ENCODE measurements around the gene KCTD2. TPM values are rescaled to one million over a fixed set of nuclear protein-coding genes. Genes with fewer than 3 reads are reported as not detected.

Gene KCTD2
- total and polyA plus RNA-seq, 2 of the 13 experiments (the other 11 are each of a cell fraction or from before 2014, with no cell fraction given), result 28.3 to 32.6 TPM

DNA sequence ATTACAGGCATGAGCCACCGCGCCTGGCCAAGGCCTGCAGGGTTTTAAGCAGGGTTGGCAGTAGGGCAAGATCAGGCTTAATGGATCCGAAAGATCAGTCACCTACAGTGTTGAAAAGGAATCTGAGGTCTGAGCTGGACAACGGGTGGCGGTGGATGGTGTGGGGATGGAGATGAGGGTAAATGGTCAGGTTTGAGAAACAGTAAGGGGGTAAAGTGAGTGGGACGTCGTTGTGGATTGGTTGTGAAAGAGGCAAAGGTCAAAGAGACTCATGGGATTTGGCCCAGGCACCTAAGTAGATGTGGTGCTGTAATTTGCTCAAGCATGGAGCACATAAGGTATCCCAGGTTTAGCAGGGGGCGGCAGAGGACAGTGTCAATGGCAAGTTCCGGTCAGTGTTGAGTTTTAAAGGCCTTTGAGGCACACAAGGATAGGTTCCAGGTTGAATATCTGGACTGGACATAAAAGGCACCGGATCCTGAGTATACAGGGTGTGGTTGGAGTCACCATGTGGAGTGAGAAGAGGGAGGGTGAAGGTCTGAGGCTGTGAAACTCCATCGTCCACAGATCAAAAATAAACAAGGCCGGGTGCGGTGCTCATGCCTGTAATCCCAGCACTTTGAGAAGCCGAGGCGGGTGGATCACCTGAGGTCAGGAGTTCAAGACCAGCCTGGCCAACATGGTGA lies 39.6 kb downstream of the KCTD2 start (continued):
- TF ChIP-seq, protein P1, sequence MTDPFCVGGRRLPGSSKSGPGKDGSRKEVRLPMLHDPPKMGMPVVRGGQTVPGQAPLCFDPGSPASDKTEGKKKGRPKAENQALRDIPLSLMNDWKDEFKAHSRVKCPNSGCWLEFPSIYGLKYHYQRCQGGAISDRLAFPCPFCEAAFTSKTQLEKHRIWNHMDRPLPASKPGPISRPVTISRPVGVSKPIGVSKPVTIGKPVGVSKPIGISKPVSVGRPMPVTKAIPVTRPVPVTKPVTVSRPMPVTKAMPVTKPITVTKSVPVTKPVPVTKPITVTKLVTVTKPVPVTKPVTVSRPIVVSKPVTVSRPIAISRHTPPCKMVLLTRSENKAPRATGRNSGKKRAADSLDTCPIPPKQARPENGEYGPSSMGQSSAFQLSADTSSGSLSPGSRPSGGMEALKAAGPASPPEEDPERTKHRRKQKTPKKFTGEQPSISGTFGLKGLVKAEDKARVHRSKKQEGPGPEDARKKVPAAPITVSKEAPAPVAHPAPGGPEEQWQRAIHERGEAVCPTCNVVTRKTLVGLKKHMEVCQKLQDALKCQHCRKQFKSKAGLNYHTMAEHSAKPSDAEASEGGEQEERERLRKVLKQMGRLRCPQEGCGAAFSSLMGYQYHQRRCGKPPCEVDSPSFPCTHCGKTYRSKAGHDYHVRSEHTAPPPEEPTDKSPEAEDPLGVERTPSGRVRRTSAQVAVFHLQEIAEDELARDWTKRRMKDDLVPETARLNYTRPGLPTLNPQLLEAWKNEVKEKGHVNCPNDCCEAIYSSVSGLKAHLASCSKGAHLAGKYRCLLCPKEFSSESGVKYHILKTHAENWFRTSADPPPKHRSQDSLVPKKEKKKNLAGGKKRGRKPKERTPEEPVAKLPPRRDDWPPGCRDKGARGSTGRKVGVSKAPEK (CRISPR knock-in tag; IDR thresholded peaks at IDR 0.05; ENCODE audit: borderline replicate concordance), result no peak
- TF ChIP-seq SRF (IDR thresholded peaks at IDR 0.05; ENCODE audit: low read depth, low read length) (peak; percentile 56; the same call in 1 of the 2 replicates), RFX1 (IDR thresholded peaks at IDR 0.05) (no peak), MAF1 (CRISPR knock-in tag; IDR thresholded peaks at IDR 0.05; ENCODE audit: borderline replicate concordance) (no peak), ZNF841 (CRISPR knock-in tag; IDR thresholded peaks at IDR 0.05; ENCODE audit: borderline replicate concordance) (no peak), XBP1 (CRISPR knock-in tag; IDR thresholded peaks at IDR 0.05) (no peak), U2AF1 (optimal IDR thresholded peaks at IDR 0.05; ENCODE audit: low read depth, low read length) (no peak), KMT2B (CRISPR knock-in tag; IDR thresholded peaks at IDR 0.05) (no peak), U2AF2 (IDR thresholded peaks at IDR 0.05; ENCODE audit: low read depth, low read length) (no peak), ZNF674 (CRISPR knock-in tag; IDR thresholded peaks at IDR 0.05; ENCODE audit: low read depth) (0 out of 2 replicates have a peak, but pooled peaks have one; percentile 29), THYN1 (CRISPR knock-in tag; IDR thresholded peaks at IDR 0.05; ENCODE audit: borderline replicate concordance, low read depth) (no peak), ZNF251 (CRISPR knock-in tag; IDR thresholded peaks at IDR 0.05) (no peak), BRD4 (CRISPR knock-in tag; IDR thresholded peaks at IDR 0.05) (no peak), ZNF619 (CRISPR knock-in tag; IDR thresholded peaks at IDR 0.05) (0 out of 2 replicates have a peak, but pooled peaks have one; percentile 39), RARG (CRISPR knock-in tag; IDR thresholded peaks at IDR 0.05; ENCODE audit: low read depth) (no peak), HOXA9 (CRISPR knock-in tag; IDR thresholded peaks at IDR 0.05; ENCODE audit: borderline replicate concordance) (no peak), JUND (CRISPR knock-in tag; IDR thresholded peaks at IDR 0.05) (no peak), GTF3A (CRISPR knock-in tag; conservative IDR thresholded peaks at IDR 0.05) (0 out of 2 replicates have a peak, but pooled peaks have one; percentile 90)
- TF ChIP-seq, protein P2, sequence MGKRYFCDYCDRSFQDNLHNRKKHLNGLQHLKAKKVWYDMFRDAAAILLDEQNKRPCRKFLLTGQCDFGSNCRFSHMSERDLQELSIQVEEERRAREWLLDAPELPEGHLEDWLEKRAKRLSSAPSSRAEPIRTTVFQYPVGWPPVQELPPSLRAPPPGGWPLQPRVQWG (CRISPR knock-in tag; IDR thresholded peaks at IDR 0.05; ENCODE audit: borderline replicate concordance, low read depth), result no peak
- TF ChIP-seq, protein P3, sequence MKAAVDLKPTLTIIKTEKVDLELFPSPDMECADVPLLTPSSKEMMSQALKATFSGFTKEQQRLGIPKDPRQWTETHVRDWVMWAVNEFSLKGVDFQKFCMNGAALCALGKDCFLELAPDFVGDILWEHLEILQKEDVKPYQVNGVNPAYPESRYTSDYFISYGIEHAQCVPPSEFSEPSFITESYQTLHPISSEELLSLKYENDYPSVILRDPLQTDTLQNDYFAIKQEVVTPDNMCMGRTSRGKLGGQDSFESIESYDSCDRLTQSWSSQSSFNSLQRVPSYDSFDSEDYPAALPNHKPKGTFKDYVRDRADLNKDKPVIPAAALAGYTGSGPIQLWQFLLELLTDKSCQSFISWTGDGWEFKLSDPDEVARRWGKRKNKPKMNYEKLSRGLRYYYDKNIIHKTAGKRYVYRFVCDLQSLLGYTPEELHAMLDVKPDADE (CRISPR knock-in tag; IDR thresholded peaks at IDR 0.05), result 0 out of 2 replicates have a peak, but pooled peaks have one; percentile 17
- TF ChIP-seq, protein P4, sequence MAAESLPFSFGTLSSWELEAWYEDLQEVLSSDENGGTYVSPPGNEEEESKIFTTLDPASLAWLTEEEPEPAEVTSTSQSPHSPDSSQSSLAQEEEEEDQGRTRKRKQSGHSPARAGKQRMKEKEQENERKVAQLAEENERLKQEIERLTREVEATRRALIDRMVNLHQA (CRISPR knock-in tag; IDR thresholded peaks at IDR 0.05), result no peak
- TF ChIP-seq, protein P5, sequence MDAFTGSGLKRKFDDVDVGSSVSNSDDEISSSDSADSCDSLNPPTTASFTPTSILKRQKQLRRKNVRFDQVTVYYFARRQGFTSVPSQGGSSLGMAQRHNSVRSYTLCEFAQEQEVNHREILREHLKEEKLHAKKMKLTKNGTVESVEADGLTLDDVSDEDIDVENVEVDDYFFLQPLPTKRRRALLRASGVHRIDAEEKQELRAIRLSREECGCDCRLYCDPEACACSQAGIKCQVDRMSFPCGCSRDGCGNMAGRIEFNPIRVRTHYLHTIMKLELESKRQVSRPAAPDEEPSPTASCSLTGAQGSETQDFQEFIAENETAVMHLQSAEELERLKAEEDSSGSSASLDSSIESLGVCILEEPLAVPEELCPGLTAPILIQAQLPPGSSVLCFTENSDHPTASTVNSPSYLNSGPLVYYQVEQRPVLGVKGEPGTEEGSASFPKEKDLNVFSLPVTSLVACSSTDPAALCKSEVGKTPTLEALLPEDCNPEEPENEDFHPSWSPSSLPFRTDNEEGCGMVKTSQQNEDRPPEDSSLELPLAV (CRISPR knock-in tag; conservative IDR thresholded peaks at IDR 0.05; ENCODE audit: low read depth), result no peak
- TF ChIP-seq, protein P6, sequence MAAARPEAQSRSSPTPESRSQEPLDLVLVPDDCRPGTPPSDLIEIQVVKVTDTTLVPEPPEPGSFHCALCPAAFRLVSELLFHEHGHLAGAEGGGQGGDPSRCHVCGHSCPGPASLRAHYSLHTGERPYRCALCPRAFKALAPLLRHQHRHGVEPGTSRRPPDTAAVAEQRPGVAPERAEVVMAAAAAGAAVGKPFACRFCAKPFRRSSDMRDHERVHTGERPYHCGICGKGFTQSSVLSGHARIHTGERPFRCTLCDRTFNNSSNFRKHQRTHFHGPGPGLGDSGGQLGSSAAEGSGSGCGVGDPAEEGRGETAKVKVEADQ (CRISPR knock-in tag; IDR thresholded peaks at IDR 0.05; ENCODE audit: borderline replicate concordance), result no peak

Data from HepG2 (cell line).